GM12878 (cell line): ENCODE data around the gene MRPL39. TPM values are rescaled to one million over a fixed set of nuclear protein-coding genes. Genes with fewer than 3 reads are reported as not detected.

Experiments used
- ATAC-seq: fragments of 200-7000 bp; cut with Tn5 transposase; 3 replicates; pipeline ENCODE4 v1.9.1; 2020; ENCODE audit warnings: mild to moderate bottlenecking, moderate library complexity
- BruUV-seq: library from RNA; stranded (reverse); fragments of 400-500 nt; replicated peaks from 2 replicates; lab custom pipeline; 2021; lab: Mats Ljungman, UMichigan
- CTCF ChIA-PET: fragments of 300-600 bp; sonication (Branson Sonifier 250); formaldehyde crosslinking; extraction: SDS; loops from one replicate; lab custom pipeline; 2021; ENCODE audit warnings: inconsistent platforms; lab: Yijun Ruan, JAX
- POLR2A ChIA-PET: fragments of 350-600 bp; formaldehyde crosslinking; extraction: SDS; loops from one replicate; lab custom pipeline; 2021; ENCODE audit warnings: inconsistent platforms; lab: Charles Lee
- RAD21 ChIA-PET: fragments of 300-600 bp; sonication (Branson Sonifier 250); formaldehyde crosslinking; loops from one replicate; lab custom pipeline; 2023; ENCODE audit warnings: antibody characterized with exemption; ENCODE audit not compliant: unreplicated experiment; lab: Charles Lee
- SMC1A ChIA-PET: fragments of 300-600 bp; sonication (Branson Sonifier 250); formaldehyde crosslinking; loops from one replicate; lab custom pipeline; 2023; ENCODE audit not compliant: unreplicated experiment, uncharacterized antibody; lab: Charles Lee
- DNase-seq: peaks from one replicate; pipeline ENCODE4 v3.0.0-alpha.2; 2011; ENCODE audit warnings: low read depth, low spot score
- FAIRE-seq: peaks from 3 replicates; lab custom pipeline; 2011; peaks lifted over from hg19 to GRCh38; lab: Jason Lieb, UNC
- H2AFZ ChIP-seq: 2 replicates; pipeline ENCODE4 v1.6.0; 2011; ENCODE audit warnings: low read depth, low read length, control low read depth; ENCODE audit not compliant: control insufficient read depth
- H3K27ac ChIP-seq: 2 replicates; pipeline ENCODE4 v1.5.1; 2011; ENCODE audit warnings: control low read depth; ENCODE audit not compliant: control insufficient read depth, insufficient read depth
- H3K27me3 ChIP-seq, 2 experiments: replicated peaks in 1 of 2; 2 replicates each; pipeline versions ENCODE4 v1.6.0 to v1.6.1; 2011; ENCODE audit warnings: low read length in 1 of 2; ENCODE audit not compliant: control insufficient read depth in 2 of 2, insufficient read depth in 2 of 2
- H3K36me3 ChIP-seq, 2 experiments: 2 replicates each; pipeline ENCODE4 v1.5.1; 2011; ENCODE audit warnings: low read length in 1 of 2; ENCODE audit not compliant: control insufficient read depth in 2 of 2, insufficient read depth in 2 of 2
- H3K4me1 ChIP-seq: 2 replicates; pipeline ENCODE4 v1.6.1; 2011; ENCODE audit warnings: mild to moderate bottlenecking, low read length, moderate library complexity, mixed read lengths; ENCODE audit not compliant: control insufficient read depth, insufficient read depth
- H3K4me2 ChIP-seq: 2 replicates; pipeline ENCODE4 v1.6.0; 2011; ENCODE audit warnings: control low read depth; ENCODE audit not compliant: control insufficient read depth, insufficient read depth
- H3K4me3 ChIP-seq: fragments of 200-600 bp; sonication (generic); 2 replicates; pipeline ENCODE4 v1.5.1; 2016
- H3K79me2 ChIP-seq: 2 replicates; pipeline ENCODE4 v1.6.0; 2011; ENCODE audit warnings: low read length; ENCODE audit not compliant: control insufficient read depth, insufficient read depth
- H3K9ac ChIP-seq: 2 replicates; pipeline ENCODE4 v1.8.0; 2011; ENCODE audit warnings: low read length, control low read depth, mixed read lengths; ENCODE audit not compliant: control insufficient read depth, insufficient read depth
- H3K9me3 ChIP-seq: replicated peaks from 3 replicates; pipeline ENCODE4 v1.5.1; 2011; ENCODE audit warnings: mild to moderate bottlenecking, low read length; ENCODE audit not compliant: control insufficient read depth, insufficient read depth
- H4K20me1 ChIP-seq: 2 replicates; pipeline ENCODE4 v1.6.0; 2011; ENCODE audit not compliant: control insufficient read depth, insufficient read depth
- ATF3 ChIP-seq: IDR thresholded peaks from 2 replicates; pipeline ENCODE4 v1.6.1; 2011; ENCODE audit warnings: low read depth, mild to moderate bottlenecking, low read length, moderate library complexity, borderline replicate concordance; ENCODE audit errors: extremely low read depth
- BRCA1 ChIP-seq: IDR thresholded peaks from 2 replicates; pipeline ENCODE4 v1.6.1; 2011; ENCODE audit warnings: low read depth, low read length, improper control_type of control experiment
- CEBPZ ChIP-seq: fragments of 150-350 bp; IDR thresholded peaks from 2 replicates; pipeline ENCODE4 v1.6.1; 2016; ENCODE audit warnings: low read depth, low read length
- FOXM1 ChIP-seq: IDR thresholded peaks from 2 replicates; pipeline ENCODE4 v1.6.1; 2012; ENCODE audit warnings: low read depth, mild to moderate bottlenecking, inconsistent platforms, low read length, moderate library complexity
- HDAC6 ChIP-seq: fragments of 200-600 bp; sonication (generic); IDR thresholded peaks from one replicate; pipeline ENCODE4 v1.8.0; 2017; ENCODE audit warnings: antibody characterized with exemption; ENCODE audit not compliant: unreplicated experiment
- MAX ChIP-seq: IDR thresholded peaks from 2 replicates; pipeline ENCODE4 v1.6.1; 2012; ENCODE audit warnings: low read depth, low read length, improper control_type of control experiment
- NFYA ChIP-seq: IDR thresholded peaks from 2 replicates; pipeline ENCODE4 v1.6.1; 2011; ENCODE audit warnings: low read depth, mild to moderate bottlenecking, low read length, improper control_type of control experiment, borderline replicate concordance
- NFYB ChIP-seq: IDR thresholded peaks from 2 replicates; pipeline ENCODE4 v1.6.1; 2011; ENCODE audit warnings: low read depth, mild to moderate bottlenecking, low read length, improper control_type of control experiment, moderate library complexity; ENCODE audit not compliant: insufficient read depth
- NRF1 ChIP-seq: conservative IDR thresholded peaks from 2 replicates; pipeline ENCODE4 v1.6.1; 2011; ENCODE audit warnings: mild to moderate bottlenecking, low read depth, low read length, improper control_type of control experiment
- PBX3 ChIP-seq: IDR thresholded peaks from 2 replicates; pipeline ENCODE4 v1.6.1; 2011; ENCODE audit warnings: mild to moderate bottlenecking, low read depth, low read length, moderate library complexity; ENCODE audit not compliant: insufficient replicate concordance
- SREBF2 ChIP-seq: IDR thresholded peaks from 2 replicates; pipeline ENCODE4 v1.6.1; 2012; ENCODE audit warnings: mild to moderate bottlenecking, low read length
- TBL1XR1 ChIP-seq: IDR thresholded peaks from 2 replicates; pipeline ENCODE4 v1.6.1; 2012; ENCODE audit warnings: low read depth, low read length, improper control_type of control experiment
- WGBS: methylation state at CpG from one replicate; pipeline ENCODE4 v1.1.6; 2016; ENCODE audit warnings: low lambda C conversion rate; ENCODE audit not compliant: insufficient replicate concordance, insufficient coverage; ENCODE audit errors: missing lambda C conversion rate; 5-methylcytosine and 5-hydroxymethylcytosine counted together
- in situ Hi-C: fragments of 300-500 bp; cut with MboI; formaldehyde crosslinking; loops from 9 replicates; pipeline ENCODE4 v1.14.3; 2018; ENCODE audit warnings: mixed read lengths
- intact Hi-C: fragments of 100-400 bp; cut with micrococcal nuclease; formaldehyde crosslinking; loops from one replicate; pipeline ENCODE4 v1.14.2; 2022; ENCODE audit not compliant: unreplicated experiment
- polyA plus RNA-seq, 11 experiments: library from polyadenylated mRNA; depleted of rRNA in 4 of 11; unstranded in 6 of 11; stranded (reverse) in 5 of 11; fragments of >200 nt; fragmentation: Nextera tagmentation in 4 of 11; fragmentation: Illumina TruSeq in 1 of 11; extraction: Ambion mirVana in 4 of 11; extraction: Trizol in 1 of 11; gene quantifications; 1 replicate in 1 of 11; 2 replicates in 10 of 11; pipeline versions ENCODE4 v1.2.1 to v1.2.3, GENCODE V29; 2011 to 2016; ENCODE audit warnings: inconsistent platforms in 2 of 11, missing spikeins in 2 of 11, low read depth in 1 of 11
- total RNA-seq, 4 experiments: library from RNA; depleted of rRNA in 3 of 4; stranded (reverse); fragments of >200 nt in 3 of 4; fragmentation: Illumina TruSeq in 1 of 4; extraction: Trizol in 1 of 4; gene quantifications; 2 replicates each; pipeline versions ENCODE4 v1.2.1 to v1.2.3, GENCODE V29; 2013 to 2021

The MRPL39 gene
- total and polyA plus RNA-seq, 10 of the 15 experiments (the other 5 are each of a cell fraction or from before 2014, with no cell fraction given): 68.8 to 292 (median 120) TPM

- TF ChIP-seq FOXM1: no peak
- TF ChIP-seq ATF3: no peak
- no peak for TF ChIP-seq NRF1
- no peak for TF ChIP-seq SREBF2
- TF ChIP-seq TBL1XR1: no peak
- TF ChIP-seq NFYB: no peak
- H3K9ac ChIP-seq: no peak overlapping the region
- 97% methylated on average over 2 of the region's 2 CpGs for WGBS
- no peak for FAIRE-seq
- ChIA-PET CTCF (interaction anchor here (1.9 kb wide), 1 partner anchor 135 kb away, joined by 6 read pairs; no protein-coding TSS in a partner anchor), POLR2A (interaction anchor here (1.0 kb wide), 1 partner anchor 56 kb away, joined by 5 read pairs; no protein-coding TSS in a partner anchor), RAD21 (interaction anchor here (2.3 to 8.2 kb wide), 2 partner anchors 47 to 137 kb away, joined by 10 to 108 read pairs; no protein-coding TSS in a partner anchor), SMC1A (no interaction called here)
- no peaks in the 10 kb centered on the region for H3K27me3 ChIP-seq
- intact Hi-C loops: no loop called here
- no TSS peak for BruUV-seq
- H3K27ac ChIP-seq: no peak overlapping the region
- DNase-seq: no peak
- H3K79me2 ChIP-seq: peaks cover 37% of the 10 kb centered on the region
- no peaks in the 10 kb centered on the region for H3K36me3 ChIP-seq
- no peak overlapping the region for H3K4me3 ChIP-seq
- no peak overlapping the region for H2AFZ ChIP-seq
- no peaks in the 10 kb centered on the region; the same call in 2 of the 3 replicates for H3K9me3 ChIP-seq
- in situ Hi-C loops: no loop called here
- ATAC-seq: no peak
- peaks cover 10% of the 10 kb centered on the region for H3K4me1 ChIP-seq
- H4K20me1 ChIP-seq: no peaks in the 10 kb centered on the region
- H3K4me2 ChIP-seq: no peak overlapping the region
Measured at GRCh38 chr21:25558123-25558522, 49.2 kb downstream of the MRPL39 start.

GRCh38 chr21:25557180-25557579 lies 50.1 kb downstream of the MRPL39 start:
- intact Hi-C loops (no loop called here), in situ Hi-C loops (no loop called here)
- DNase-seq (no peak), ATAC-seq (no peak), FAIRE-seq (no peak)
- no peaks in the 10 kb centered on the region for H3K27me3 ChIP-seq
- ChIA-PET CTCF (no interaction called here), POLR2A (no interaction called here), RAD21 (no interaction called here), SMC1A (no interaction called here)
- peaks cover 27% of the 10 kb centered on the region for H3K79me2 ChIP-seq
- no peak overlapping the region for H3K27ac ChIP-seq
- H4K20me1 ChIP-seq: no peaks in the 10 kb centered on the region
- H3K36me3 ChIP-seq: no peaks in the 10 kb centered on the region
- H3K4me3 ChIP-seq: no peak overlapping the region
- no TSS peak for BruUV-seq
- H3K9ac ChIP-seq: no peak overlapping the region
- H3K4me2 ChIP-seq: no peak overlapping the region
- 100% methylated on average over 1 of the region's 1 CpG for WGBS
- no peaks in the 10 kb centered on the region; the same call in 2 of the 3 replicates for H3K9me3 ChIP-seq
- peaks cover 10% of the 10 kb centered on the region for H3K4me1 ChIP-seq
- no peak overlapping the region for H2AFZ ChIP-seq
- TF ChIP-seq NFYA (no peak), CEBPZ (no peak), BRCA1 (no peak), HDAC6 (no peak), PBX3 (no peak), MAX (no peak)
